ENCODE results near the gene ALKBH4.
A peak's percentile ranks its signal among the peaks of the same experiment; 100 is the strongest.

Gene ALKBH4

GRCh38 chr7:102444961-102445673 is 19.5 kb downstream of the ALKBH4 start:
- H3K36me3 ChIP-seq (ENCODE audit: control insufficient read depth, insufficient read depth, low read length): no peaks in the 10 kb centered on the region
- no peak overlapping the region for H3K4me3 ChIP-seq (ENCODE audit: low read length)
- H3K27me3 ChIP-seq (ENCODE audit: control insufficient read depth, insufficient read depth, low read length): no peaks in the 10 kb centered on the region

GRCh38 chr7:102439963-102440795 is 24.5 kb downstream of the ALKBH4 start:
- H3K27ac ChIP-seq (ENCODE audit: low read depth, low read length): no peak overlapping the region
- no peaks in the 10 kb centered on the region for H3K4me1 ChIP-seq (ENCODE audit: control insufficient read depth, insufficient read depth, low read length)
- no peaks in the 10 kb centered on the region for H3K36me3 ChIP-seq (ENCODE audit: control insufficient read depth, insufficient read depth, low read length)
- no peaks in the 10 kb centered on the region for H3K27me3 ChIP-seq (ENCODE audit: control insufficient read depth, insufficient read depth, low read length)
- H3K4me3 ChIP-seq (ENCODE audit: low read length): no peak overlapping the region
- H3K9ac ChIP-seq (ENCODE audit: low read length): no peak overlapping the region

More at GRCh38 chr7:102444961-102445673, 19.5 kb downstream of the ALKBH4 start:
- no peak overlapping the region for H3K9ac ChIP-seq (ENCODE audit: low read length)
- H3K4me1 ChIP-seq (ENCODE audit: control insufficient read depth, insufficient read depth, low read length): no peaks in the 10 kb centered on the region
- no peak overlapping the region for H3K27ac ChIP-seq (ENCODE audit: low read depth, low read length)

- Histone ChIP-seq H3K36me3 (ENCODE audit: control insufficient read depth, insufficient read depth, low read length) (no peaks in the 10 kb centered on the region), H3K27ac (ENCODE audit: low read depth, low read length) (no peak overlapping the region), H3K4me1 (ENCODE audit: control insufficient read depth, insufficient read depth, low read length) (no peaks in the 10 kb centered on the region), H3K27me3 (ENCODE audit: control insufficient read depth, insufficient read depth, low read length) (no peaks in the 10 kb centered on the region), H3K9ac (ENCODE audit: low read length) (no peak overlapping the region), H3K4me3 (ENCODE audit: low read length) (no peak overlapping the region)
These were observed 28.5 kb downstream of the ALKBH4 start for GRCh38 chr7:102436118-102436517.

- H3K27me3 ChIP-seq (ENCODE audit: control insufficient read depth, insufficient read depth, low read length): no peaks in the 10 kb centered on the region
- H3K36me3 ChIP-seq (ENCODE audit: control insufficient read depth, insufficient read depth, low read length): no peaks in the 10 kb centered on the region
- H3K9ac ChIP-seq (ENCODE audit: low read length): peak overlapping the region; percentile 21
- no peaks in the 10 kb centered on the region for H3K4me1 ChIP-seq (ENCODE audit: control insufficient read depth, insufficient read depth, low read length)
- peak overlapping the region; percentile 70 for H3K4me3 ChIP-seq (ENCODE audit: low read length)
- H3K27ac ChIP-seq (ENCODE audit: low read depth, low read length): no peak overlapping the region
These were observed 30.6 kb downstream of the ALKBH4 start for GRCh38 chr7:102434039-102434486.

GRCh38 chr7:102433219-102434038 is 31.2 kb downstream of the ALKBH4 start, which contains the start of gene ORAI2:
ORAI2 (plus strand) TSS chr7:102433575; CDS start chr7:102438957, 5,382 bp downstream.
- Histone ChIP-seq H3K27me3 (ENCODE audit: control insufficient read depth, insufficient read depth, low read length) (no peaks in the 10 kb centered on the region), H3K36me3 (ENCODE audit: control insufficient read depth, insufficient read depth, low read length) (no peaks in the 10 kb centered on the region), H3K27ac (ENCODE audit: low read depth, low read length) (no peak within 1 kb of the TSS), H3K4me1 (ENCODE audit: control insufficient read depth, insufficient read depth, low read length) (no peaks in the 10 kb centered on the region), H3K4me3 (ENCODE audit: low read length) (peak within 1 kb of the TSS; percentile 70), H3K9ac (ENCODE audit: low read length) (peak within 1 kb of the TSS; percentile 24)

GRCh38 chr7:102432442-102433218 is 32.0 kb downstream of the ALKBH4 start:
- Histone ChIP-seq H3K36me3 (ENCODE audit: control insufficient read depth, insufficient read depth, low read length) (no peaks in the 10 kb centered on the region), H3K27me3 (ENCODE audit: control insufficient read depth, insufficient read depth, low read length) (no peaks in the 10 kb centered on the region), H3K4me3 (ENCODE audit: low read length) (peak overlapping the region; percentile 58), H3K9ac (ENCODE audit: low read length) (no peak overlapping the region), H3K4me1 (ENCODE audit: control insufficient read depth, insufficient read depth, low read length) (no peaks in the 10 kb centered on the region), H3K27ac (ENCODE audit: low read depth, low read length) (no peak overlapping the region)

- no peaks in the 10 kb centered on the region for H3K27me3 ChIP-seq (ENCODE audit: control insufficient read depth, insufficient read depth, low read length)
These were observed 32.9 kb downstream of the ALKBH4 start for GRCh38 chr7:102431617-102432298.

GRCh38 chr7:102429141-102429899 is 35.3 kb downstream of the ALKBH4 start:
- H3K36me3 ChIP-seq (ENCODE audit: control insufficient read depth, insufficient read depth, low read length): peaks cover 6% of the 10 kb centered on the region
- H3K27me3 ChIP-seq (ENCODE audit: control insufficient read depth, insufficient read depth, low read length): no peaks in the 10 kb centered on the region
- H3K4me3 ChIP-seq (ENCODE audit: low read length): no peak overlapping the region
- no peaks in the 10 kb centered on the region for H3K4me1 ChIP-seq (ENCODE audit: control insufficient read depth, insufficient read depth, low read length)
- H3K9ac ChIP-seq (ENCODE audit: low read length): no peak overlapping the region
- H3K27ac ChIP-seq (ENCODE audit: low read depth, low read length): no peak overlapping the region

More at GRCh38 chr7:102431617-102432298, 32.9 kb downstream of the ALKBH4 start:
- peak overlapping the region; percentile 40 for H3K27ac ChIP-seq (ENCODE audit: low read depth, low read length)
- H3K9ac ChIP-seq (ENCODE audit: low read length): no peak overlapping the region
- no peaks in the 10 kb centered on the region for H3K36me3 ChIP-seq (ENCODE audit: control insufficient read depth, insufficient read depth, low read length)
- no peaks in the 10 kb centered on the region for H3K4me1 ChIP-seq (ENCODE audit: control insufficient read depth, insufficient read depth, low read length)
- peak overlapping the region; percentile 24 for H3K4me3 ChIP-seq (ENCODE audit: low read length)

GRCh38 chr7:102427019-102427405 is 37.7 kb downstream of the ALKBH4 start:
- no peak overlapping the region for H3K9ac ChIP-seq (ENCODE audit: low read length)
- H3K36me3 ChIP-seq (ENCODE audit: control insufficient read depth, insufficient read depth, low read length): peaks cover 6% of the 10 kb centered on the region
- no peaks in the 10 kb centered on the region for H3K27me3 ChIP-seq (ENCODE audit: control insufficient read depth, insufficient read depth, low read length)
- no peaks in the 10 kb centered on the region for H3K4me1 ChIP-seq (ENCODE audit: control insufficient read depth, insufficient read depth, low read length)
- no peak overlapping the region for H3K4me3 ChIP-seq (ENCODE audit: low read length)
- no peak overlapping the region for H3K27ac ChIP-seq (ENCODE audit: low read depth, low read length)

GRCh38 chr7:102426268-102427018 is 38.2 kb downstream of the ALKBH4 start:
- Histone ChIP-seq H3K27ac (ENCODE audit: low read depth, low read length) (peak overlapping the region; percentile 48), H3K4me3 (ENCODE audit: low read length) (peak overlapping the region; percentile 29), H3K36me3 (ENCODE audit: control insufficient read depth, insufficient read depth, low read length) (peaks cover 6% of the 10 kb centered on the region), H3K4me1 (ENCODE audit: control insufficient read depth, insufficient read depth, low read length) (no peaks in the 10 kb centered on the region), H3K9ac (ENCODE audit: low read length) (no peak overlapping the region), H3K27me3 (ENCODE audit: control insufficient read depth, insufficient read depth, low read length) (no peaks in the 10 kb centered on the region)
